ENCODE measurements around the gene LRRC71. TPM values are rescaled to one million over a fixed set of nuclear protein-coding genes. Genes with fewer than 3 reads are reported as not detected.

Gene LRRC71
- total RNA-seq, 4 donors from 2014 or later: 0.40 TPM; not detected in 3

DNA sequence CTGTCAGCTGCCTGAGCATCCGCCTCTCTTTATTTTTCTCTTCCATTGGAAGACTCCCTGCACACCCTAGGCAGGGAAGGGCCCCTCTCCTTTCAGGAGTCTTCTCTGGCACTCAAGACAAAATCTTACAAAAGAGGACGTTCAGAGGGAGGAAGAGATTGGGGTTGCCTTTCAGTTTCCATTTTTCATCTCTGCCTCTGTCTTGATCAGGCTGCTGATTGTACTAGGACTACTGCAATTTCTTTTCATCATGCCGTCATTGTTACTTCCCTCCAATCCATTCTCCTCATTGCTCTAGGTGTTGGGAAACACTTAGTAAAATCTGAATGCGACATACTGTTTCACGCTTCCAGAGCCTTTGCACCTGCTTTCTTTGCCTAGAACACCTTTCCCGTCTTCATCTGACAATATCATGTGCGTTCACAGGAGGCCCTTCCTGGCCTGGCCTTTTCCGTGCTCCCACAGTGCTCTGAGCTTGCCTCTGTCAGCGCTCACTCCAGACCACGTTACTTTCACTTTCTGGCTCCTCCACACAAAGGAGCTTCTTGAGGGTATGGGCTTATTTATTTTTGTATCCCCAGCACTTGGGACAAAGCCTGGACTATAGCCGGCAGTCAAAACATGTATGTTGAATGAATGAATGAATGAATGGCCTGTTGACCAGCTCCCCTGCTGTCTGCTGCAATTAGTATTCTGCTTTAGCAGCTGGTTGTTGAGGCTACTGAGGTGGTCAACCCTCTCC lies 10.9 kb downstream of the LRRC71 start:
- no peak for ATAC-seq
- TF ChIP-seq POLR2AphosphoS5 (IDR thresholded peaks at IDR 0.05) (no peak), EP300 (IDR thresholded peaks at IDR 0.05) (no peak), POLR2A (IDR thresholded peaks at IDR 0.05) (no peak), CTCF (IDR thresholded peaks at IDR 0.05) (no peak)
- Histone ChIP-seq H3K9me3 (no peaks in the 10 kb centered on the region), H3K4me3 (no peak overlapping the region), H3K27ac (no peak overlapping the region), H3K36me3 (peaks cover 0 to 15% of the 10 kb centered on the region in 2 donors), H3K4me1 (peaks cover 0 to 28% (median 11%) of the 10 kb centered on the region in 3 donors), H3K27me3 (peaks cover 38% of the 10 kb centered on the region)
- 46 to 48% methylated on average over 8 to 11 of the region's 11 CpGs for WGBS, 2 donors (ENCODE audit: low coverage in 1 of 2)

DNA sequence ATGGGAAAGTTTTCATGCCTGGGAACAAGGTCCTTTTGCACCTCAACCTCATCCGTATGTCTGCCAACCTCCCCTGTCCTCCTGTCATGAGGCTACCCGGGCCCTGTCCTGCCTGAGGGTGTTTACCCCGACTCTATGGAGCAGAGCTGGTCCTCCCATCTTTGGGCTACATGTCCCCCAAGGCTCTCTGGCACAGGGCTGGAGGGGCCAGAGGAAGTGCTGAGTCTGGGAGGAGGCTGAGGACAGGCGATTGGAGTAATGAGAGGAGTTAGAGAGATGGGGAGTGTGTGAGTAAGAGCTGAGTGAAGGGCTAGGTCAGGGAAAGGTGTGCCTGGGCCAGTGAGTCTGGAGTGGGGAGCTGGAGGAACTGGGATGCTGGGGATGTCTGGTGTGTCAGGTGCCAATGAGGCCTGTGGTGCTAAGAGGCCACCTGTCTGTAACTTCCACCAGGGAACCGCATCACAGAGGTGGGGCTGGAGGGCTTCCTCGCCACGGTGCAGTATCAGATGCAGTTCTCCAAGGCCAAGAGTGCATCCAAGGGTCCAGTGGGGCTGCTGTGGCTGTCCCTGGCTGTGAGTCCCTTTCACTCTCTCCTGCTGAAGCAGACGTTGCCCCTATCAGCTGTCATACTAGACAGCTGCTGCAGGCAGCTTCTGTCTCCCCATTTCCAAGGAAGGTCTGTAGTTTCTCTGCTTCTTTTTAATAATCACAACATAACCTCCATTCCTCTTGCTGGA lies 11.7 kb downstream of the LRRC71 start:
- 57% methylated on average over 3 of the region's 8 CpGs; no CpG with 5 or more reads in 1 of the 2 donors for WGBS, 2 donors (ENCODE audit: low coverage in 1 of 2)
- ATAC-seq: no peak

GRCh38 chr1:156933136-156933535 lies 12.7 kb downstream of the LRRC71 start:
- TF ChIP-seq EP300 (IDR thresholded peaks at IDR 0.05) (no peak), CTCF (IDR thresholded peaks at IDR 0.05) (no peak), POLR2AphosphoS5 (IDR thresholded peaks at IDR 0.05) (no peak), POLR2A (IDR thresholded peaks at IDR 0.05) (no peak)
- Histone ChIP-seq H3K36me3 (peaks cover 0 to 33% of the 10 kb centered on the region in 2 donors), H3K27me3 (peaks cover 20% of the 10 kb centered on the region), H3K9me3 (no peaks in the 10 kb centered on the region), H3K27ac (no peak overlapping the region), H3K4me1 (peaks cover 0 to 14% (median 3%) of the 10 kb centered on the region in 3 donors), H3K4me3 (no peak overlapping the region)
- ATAC-seq: no peak
- WGBS, 2 donors (ENCODE audit: low coverage in 1 of 2): 64% methylated on average over 6 of the region's 6 CpGs; no CpG with 5 or more reads in 1 of the 2 donors

More for the DNA sequence above, 11.7 kb downstream of the LRRC71 start:
- H3K27me3 ChIP-seq: peaks cover 30% of the 10 kb centered on the region
- no peak for TF ChIP-seq POLR2AphosphoS5 (IDR thresholded peaks at IDR 0.05)
- no peak for TF ChIP-seq CTCF (IDR thresholded peaks at IDR 0.05)
- TF ChIP-seq EP300 (IDR thresholded peaks at IDR 0.05): no peak
- TF ChIP-seq POLR2A (IDR thresholded peaks at IDR 0.05): no peak
- H3K4me1 ChIP-seq: peaks cover 0 to 24% (median 11%) of the 10 kb centered on the region in 3 donors
- no peak overlapping the region for H3K4me3 ChIP-seq
- no peak overlapping the region for H3K27ac ChIP-seq
- H3K36me3 ChIP-seq: peaks cover 0 to 23% of the 10 kb centered on the region in 2 donors
- H3K9me3 ChIP-seq: no peaks in the 10 kb centered on the region

GRCh38 chr1:156935505-156936128 lies 15.2 kb downstream of the LRRC71 start:
- Histone ChIP-seq H3K27me3 (no peaks in the 10 kb centered on the region), H3K4me3 (no peak overlapping the region), H3K4me1 (peaks cover 0 to 14% (median 3%) of the 10 kb centered on the region in 3 donors), H3K27ac (no peak overlapping the region), H3K9me3 (no peaks in the 10 kb centered on the region), H3K36me3 (peaks cover 0 to 57% of the 10 kb centered on the region in 2 donors)
- TF ChIP-seq EP300 (IDR thresholded peaks at IDR 0.05) (no peak), POLR2A (IDR thresholded peaks at IDR 0.05) (no peak), CTCF (IDR thresholded peaks at IDR 0.05) (no peak), POLR2AphosphoS5 (IDR thresholded peaks at IDR 0.05) (no peak)
- no peak for ATAC-seq
- WGBS, 2 donors (ENCODE audit: low coverage in 1 of 2): 59 to 82% methylated on average over 3 to 13 of the region's 17 CpGs
